ENCODE results near the gene ZNF341.

DNA sequence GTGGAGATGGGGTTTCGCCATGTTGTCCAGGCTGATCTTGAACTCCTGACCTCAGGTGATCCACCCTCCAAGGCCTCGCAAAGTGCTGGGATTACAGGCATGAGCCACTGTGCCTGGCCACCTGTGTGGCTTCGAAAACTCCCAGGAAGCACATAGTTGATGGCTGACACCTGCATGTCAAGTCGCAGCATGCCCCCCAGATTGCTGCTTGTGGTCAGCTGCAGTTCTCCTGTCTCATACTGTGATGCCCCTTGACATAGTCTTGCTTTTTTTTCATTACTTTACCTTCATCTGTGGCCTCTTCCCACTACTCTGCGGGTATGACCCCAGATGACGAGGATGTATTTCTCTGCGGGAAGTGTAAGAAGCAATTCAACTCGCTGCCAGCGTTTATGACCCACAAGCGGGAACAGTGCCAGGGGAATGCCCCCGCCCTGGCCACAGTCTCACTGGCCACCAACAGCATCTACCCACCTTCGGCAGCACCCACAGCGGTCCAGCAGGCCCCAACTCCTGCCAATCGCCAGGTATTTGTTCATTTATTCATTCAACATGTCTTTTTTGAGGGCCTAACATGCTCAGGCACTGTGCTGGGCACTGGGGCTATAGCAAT, 13.1 kb downstream of the ZNF341 start:
- TF ChIP-seq, protein P1, sequence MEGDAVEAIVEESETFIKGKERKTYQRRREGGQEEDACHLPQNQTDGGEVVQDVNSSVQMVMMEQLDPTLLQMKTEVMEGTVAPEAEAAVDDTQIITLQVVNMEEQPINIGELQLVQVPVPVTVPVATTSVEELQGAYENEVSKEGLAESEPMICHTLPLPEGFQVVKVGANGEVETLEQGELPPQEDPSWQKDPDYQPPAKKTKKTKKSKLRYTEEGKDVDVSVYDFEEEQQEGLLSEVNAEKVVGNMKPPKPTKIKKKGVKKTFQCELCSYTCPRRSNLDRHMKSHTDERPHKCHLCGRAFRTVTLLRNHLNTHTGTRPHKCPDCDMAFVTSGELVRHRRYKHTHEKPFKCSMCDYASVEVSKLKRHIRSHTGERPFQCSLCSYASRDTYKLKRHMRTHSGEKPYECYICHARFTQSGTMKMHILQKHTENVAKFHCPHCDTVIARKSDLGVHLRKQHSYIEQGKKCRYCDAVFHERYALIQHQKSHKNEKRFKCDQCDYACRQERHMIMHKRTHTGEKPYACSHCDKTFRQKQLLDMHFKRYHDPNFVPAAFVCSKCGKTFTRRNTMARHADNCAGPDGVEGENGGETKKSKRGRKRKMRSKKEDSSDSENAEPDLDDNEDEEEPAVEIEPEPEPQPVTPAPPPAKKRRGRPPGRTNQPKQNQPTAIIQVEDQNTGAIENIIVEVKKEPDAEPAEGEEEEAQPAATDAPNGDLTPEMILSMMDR (IDR thresholded peaks at IDR 0.05), result no peak
- TF ChIP-seq POLR2A (IDR thresholded peaks at IDR 0.05), result no peak
- no peak for TF ChIP-seq POLR2AphosphoS5 (IDR thresholded peaks at IDR 0.05)
